22Rv1 (cell line): ENCODE measurements around the gene KLF12.

Experiments used
- ZFX ChIP-seq: fragments of 450-650 bp; IDR thresholded peaks from 2 replicates; pipeline ENCODE4 v1.6.1; 2017; ENCODE audit warnings: antibody characterized with exemption, borderline replicate concordance
- TF ChIP-seq, protein P1 (sequence below): fragments of 450-650 bp; IDR thresholded peaks from 2 replicates; pipeline ENCODE4 v1.5.1; 2017; ENCODE audit warnings: mild to moderate bottlenecking

DNA sequence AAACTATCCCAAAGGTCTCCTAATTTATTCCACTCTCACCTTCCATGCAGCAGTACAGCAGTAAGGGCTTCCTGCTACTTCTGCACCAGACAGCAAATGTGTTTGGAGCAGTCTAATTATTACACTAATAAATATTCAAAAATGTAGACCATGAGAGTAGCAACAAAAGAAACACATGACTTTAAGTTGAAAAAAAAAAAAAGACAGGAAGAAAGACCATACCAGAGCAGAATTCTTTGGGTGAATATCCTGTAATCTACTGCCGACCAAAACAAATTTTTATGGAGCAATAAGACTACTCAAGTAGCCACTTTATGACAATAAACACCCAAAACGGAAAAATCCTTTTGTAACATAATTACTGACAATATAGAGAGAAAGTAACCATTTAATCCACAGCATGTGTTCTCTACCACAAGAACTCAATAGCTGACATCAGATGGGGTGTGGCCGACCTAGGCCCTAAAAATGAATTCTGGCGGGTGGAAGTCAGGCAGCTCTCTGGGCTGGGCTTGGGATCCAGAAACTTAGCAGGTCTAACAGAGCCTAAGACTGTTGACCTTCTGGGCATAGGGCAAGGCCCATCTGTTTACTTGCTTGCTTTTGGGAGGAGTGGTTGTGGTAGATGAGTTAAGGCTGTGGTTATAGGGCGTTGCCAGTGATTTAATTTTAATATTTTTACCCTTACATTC lies 4.6 kb downstream of the KLF12 start:
- TF ChIP-seq, protein P1, sequence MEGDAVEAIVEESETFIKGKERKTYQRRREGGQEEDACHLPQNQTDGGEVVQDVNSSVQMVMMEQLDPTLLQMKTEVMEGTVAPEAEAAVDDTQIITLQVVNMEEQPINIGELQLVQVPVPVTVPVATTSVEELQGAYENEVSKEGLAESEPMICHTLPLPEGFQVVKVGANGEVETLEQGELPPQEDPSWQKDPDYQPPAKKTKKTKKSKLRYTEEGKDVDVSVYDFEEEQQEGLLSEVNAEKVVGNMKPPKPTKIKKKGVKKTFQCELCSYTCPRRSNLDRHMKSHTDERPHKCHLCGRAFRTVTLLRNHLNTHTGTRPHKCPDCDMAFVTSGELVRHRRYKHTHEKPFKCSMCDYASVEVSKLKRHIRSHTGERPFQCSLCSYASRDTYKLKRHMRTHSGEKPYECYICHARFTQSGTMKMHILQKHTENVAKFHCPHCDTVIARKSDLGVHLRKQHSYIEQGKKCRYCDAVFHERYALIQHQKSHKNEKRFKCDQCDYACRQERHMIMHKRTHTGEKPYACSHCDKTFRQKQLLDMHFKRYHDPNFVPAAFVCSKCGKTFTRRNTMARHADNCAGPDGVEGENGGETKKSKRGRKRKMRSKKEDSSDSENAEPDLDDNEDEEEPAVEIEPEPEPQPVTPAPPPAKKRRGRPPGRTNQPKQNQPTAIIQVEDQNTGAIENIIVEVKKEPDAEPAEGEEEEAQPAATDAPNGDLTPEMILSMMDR = no peak
- no peak for TF ChIP-seq ZFX
